H1 (cell line): ENCODE results near the gene IP6K1.

Experiments
- CTBP2 ChIP-seq: IDR thresholded peaks from 2 replicates; pipeline ENCODE4 v1.7.0; 2011; ENCODE audit warnings: borderline replicate concordance, mild to moderate bottlenecking, moderate library complexity, mixed read lengths, low read length; ENCODE audit not compliant: insufficient read depth, insufficient read length
- EZH2 ChIP-seq: fragments of 200-600 bp; sonication (generic); IDR thresholded peaks from 2 replicates; pipeline ENCODE4 v1.7.1; 2012; ENCODE audit warnings: low read depth, mild to moderate bottlenecking, moderate library complexity, low read length, inconsistent platforms; ENCODE audit not compliant: severe bottlenecking
- JUN ChIP-seq: IDR thresholded peaks from 2 replicates; pipeline ENCODE4 v1.6.1; 2011; ENCODE audit warnings: low read depth, mild to moderate bottlenecking, improper control_type of control experiment, low read length
- POLR2A ChIP-seq, 2 experiments: IDR thresholded peaks; 1 replicate in 1 of 2; 2 replicates in 1 of 2; pipeline ENCODE4 v1.6.1; 2011; ENCODE audit warnings: low read depth in 2 of 2, low read length in 2 of 2, mild to moderate bottlenecking in 2 of 2; ENCODE audit errors: control extremely low read depth in 1 of 2
- POLR2AphosphoS5 ChIP-seq: IDR thresholded peaks from 2 replicates; pipeline ENCODE4 v1.6.1; 2011; ENCODE audit warnings: low read depth, low read length
- RFX5 ChIP-seq: IDR thresholded peaks from 2 replicates; pipeline ENCODE4 v1.6.1; 2011; ENCODE audit warnings: low read depth, low read length, improper control_type of control experiment, borderline replicate concordance
- TF ChIP-seq, protein P1 (sequence below), 3 experiments: IDR thresholded peaks; 1 replicate in 2 of 3; 2 replicates in 1 of 3; pipeline versions ENCODE4 v1.5.1 to v1.6.1; 2011; ENCODE audit warnings: low read length in 3 of 3, mild to moderate bottlenecking in 3 of 3, inconsistent platforms in 2 of 3, low read depth in 1 of 3, moderate library complexity in 1 of 3; ENCODE audit not compliant: insufficient read depth in 1 of 3; ENCODE audit errors: control extremely low read depth in 1 of 3

DNA sequence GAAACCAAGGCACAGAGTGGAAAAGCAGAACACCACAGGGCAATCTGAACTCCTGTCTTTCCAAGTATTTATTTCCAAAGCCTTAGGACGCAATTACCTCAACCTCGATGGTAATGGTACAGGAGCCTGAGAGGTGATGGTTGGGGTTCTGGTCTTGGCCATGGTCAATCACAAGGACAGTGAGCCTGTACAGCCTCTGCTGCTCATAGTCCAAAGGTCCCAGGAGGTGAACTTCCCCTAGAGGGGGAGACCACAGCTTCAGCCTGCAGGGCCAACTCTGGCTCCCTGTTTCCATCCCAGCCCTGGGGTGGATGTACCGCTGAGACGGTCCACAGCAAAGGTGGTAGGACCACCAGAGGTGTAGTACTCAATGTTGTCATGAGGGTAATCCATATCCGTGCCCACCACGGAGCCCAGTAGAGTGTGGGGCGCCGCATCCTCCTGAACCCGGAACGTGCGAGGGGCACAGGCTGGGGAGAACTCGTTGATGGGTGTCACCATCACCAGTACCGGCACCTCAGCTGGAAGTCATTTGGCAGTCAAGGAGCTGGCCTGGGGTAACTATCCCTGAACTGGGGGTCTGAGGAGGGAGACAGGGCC lies 7.2 kb upstream of the IP6K1 start:
- TF ChIP-seq, protein P1, sequence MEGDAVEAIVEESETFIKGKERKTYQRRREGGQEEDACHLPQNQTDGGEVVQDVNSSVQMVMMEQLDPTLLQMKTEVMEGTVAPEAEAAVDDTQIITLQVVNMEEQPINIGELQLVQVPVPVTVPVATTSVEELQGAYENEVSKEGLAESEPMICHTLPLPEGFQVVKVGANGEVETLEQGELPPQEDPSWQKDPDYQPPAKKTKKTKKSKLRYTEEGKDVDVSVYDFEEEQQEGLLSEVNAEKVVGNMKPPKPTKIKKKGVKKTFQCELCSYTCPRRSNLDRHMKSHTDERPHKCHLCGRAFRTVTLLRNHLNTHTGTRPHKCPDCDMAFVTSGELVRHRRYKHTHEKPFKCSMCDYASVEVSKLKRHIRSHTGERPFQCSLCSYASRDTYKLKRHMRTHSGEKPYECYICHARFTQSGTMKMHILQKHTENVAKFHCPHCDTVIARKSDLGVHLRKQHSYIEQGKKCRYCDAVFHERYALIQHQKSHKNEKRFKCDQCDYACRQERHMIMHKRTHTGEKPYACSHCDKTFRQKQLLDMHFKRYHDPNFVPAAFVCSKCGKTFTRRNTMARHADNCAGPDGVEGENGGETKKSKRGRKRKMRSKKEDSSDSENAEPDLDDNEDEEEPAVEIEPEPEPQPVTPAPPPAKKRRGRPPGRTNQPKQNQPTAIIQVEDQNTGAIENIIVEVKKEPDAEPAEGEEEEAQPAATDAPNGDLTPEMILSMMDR (IDR thresholded peaks at IDR 0.05; ENCODE audit: control extremely low read depth in 1 of 3, insufficient read depth in 1 of 3, low read depth in 1 of 3, low read length in 3 of 3), result no peak
- no peak for TF ChIP-seq JUN
- TF ChIP-seq POLR2AphosphoS5, result no peak
- TF ChIP-seq POLR2A (IDR thresholded peaks at IDR 0.05; ENCODE audit: control extremely low read depth in 1 of 2, low read depth in 2 of 2, low read length in 2 of 2), result no peak
- TF ChIP-seq EZH2, result no peak
- no peak for TF ChIP-seq CTBP2
- TF ChIP-seq RFX5, result no peak
